HL-60 (cell line): ENCODE data around the gene DDX42.

Experiments
- DNase-seq, 2 experiments: peaks; one replicate each; pipeline ENCODE4 v3.0.0-alpha.2; 2010 to 2020; ENCODE audit warnings: low read depth in 1 of 2, low spot score in 1 of 2
- H3K27ac ChIP-seq: fragments of 250-450 bp; sonication (Bioruptor Pico); replicated peaks from 2 replicates; pipeline ENCODE4 v1.5.1; 2020; ENCODE audit warnings: mild to moderate bottlenecking, moderate library complexity
- H3K27me3 ChIP-seq: fragments of 250-450 bp; sonication (Bioruptor Pico); 2 replicates; pipeline ENCODE4 v1.5.1; 2021; ENCODE audit warnings: mild to moderate bottlenecking, moderate library complexity; ENCODE audit not compliant: insufficient read depth, poor library complexity, severe bottlenecking
- H3K4me3 ChIP-seq: replicated peaks from 2 replicates; pipeline ENCODE4 v1.5.1; 2011; ENCODE audit warnings: mild to moderate bottlenecking, control low read depth, low read length; ENCODE audit not compliant: insufficient read depth
- CTCF ChIP-seq: IDR thresholded peaks from one replicate; pipeline ENCODE4 v1.5.1; 2011; ENCODE audit warnings: low read length, control low read depth, inconsistent platforms; ENCODE audit not compliant: insufficient read depth
- GABPA ChIP-seq: IDR thresholded peaks from 2 replicates; pipeline ENCODE4 v1.6.1; 2012; ENCODE audit warnings: low read depth
- POLR2AphosphoS5 ChIP-seq: IDR thresholded peaks from 2 replicates; pipeline ENCODE4 v1.6.1; 2012; ENCODE audit warnings: low read depth
- REST ChIP-seq: IDR thresholded peaks from 2 replicates; pipeline ENCODE4 v1.6.1; 2012; ENCODE audit warnings: low read depth; ENCODE audit not compliant: insufficient replicate concordance
- SPI1 ChIP-seq: IDR thresholded peaks from 2 replicates; pipeline ENCODE4 v1.6.1; 2012; ENCODE audit warnings: low read depth, mild to moderate bottlenecking, borderline replicate concordance

The DDX42 gene

GRCh38 chr17:63836811-63837210 lies 62.8 kb downstream of the DDX42 start:
- no peak overlapping the region for H3K27ac ChIP-seq
- no peak overlapping the region for H3K4me3 ChIP-seq
- no peaks in the 10 kb centered on the region for H3K27me3 ChIP-seq
- no peak for DNase-seq
- TF ChIP-seq REST (no peak), GABPA (no peak), SPI1 (no peak), POLR2AphosphoS5 (no peak), CTCF (no peak)

GRCh38 chr17:63837480-63837879 lies 63.5 kb downstream of the DDX42 start:
- no peak for DNase-seq
- no peak overlapping the region for H3K27ac ChIP-seq

More at GRCh38 chr17:63837480-63837879, 63.5 kb downstream of the DDX42 start:
- Histone ChIP-seq H3K4me3 (no peak overlapping the region), H3K27me3 (no peaks in the 10 kb centered on the region)
- TF ChIP-seq CTCF (no peak), POLR2AphosphoS5 (no peak), GABPA (no peak), REST (no peak), SPI1 (no peak)
